ENCODE measurements around the gene SLC12A4.

Gene SLC12A4

GRCh38 chr16:67946128-67946569 is 22.3 kb downstream of the SLC12A4 start:
- Histone ChIP-seq H3K4me3 (ENCODE audit: low read depth, low read length) (no peak overlapping the region), H3K9me3 (ENCODE audit: control insufficient read depth, insufficient read depth, low read depth, low read length) (no peaks in the 10 kb centered on the region), H3K27me3 (ENCODE audit: control insufficient read depth, insufficient read depth, low read length) (no peaks in the 10 kb centered on the region), H3K27ac (ENCODE audit: low read depth, low read length) (no peak overlapping the region), H3K4me1 (ENCODE audit: control insufficient read depth, insufficient read depth, low read length) (no peaks in the 10 kb centered on the region), H3K9ac (ENCODE audit: low read length) (no peak overlapping the region), H3K36me3 (ENCODE audit: control insufficient read depth, insufficient read depth, low read length) (peaks cover 94% of the 10 kb centered on the region)

- H3K4me3 ChIP-seq (ENCODE audit: low read depth, low read length): no peak overlapping the region
- no peaks in the 10 kb centered on the region for H3K27me3 ChIP-seq (ENCODE audit: control insufficient read depth, insufficient read depth, low read length)
- no peaks in the 10 kb centered on the region for H3K9me3 ChIP-seq (ENCODE audit: control insufficient read depth, insufficient read depth, low read depth, low read length)
- H3K27ac ChIP-seq (ENCODE audit: low read depth, low read length): no peak overlapping the region
- H3K4me1 ChIP-seq (ENCODE audit: control insufficient read depth, insufficient read depth, low read length): no peaks in the 10 kb centered on the region
- H3K36me3 ChIP-seq (ENCODE audit: control insufficient read depth, insufficient read depth, low read length): peaks cover 88% of the 10 kb centered on the region
- no peak overlapping the region for H3K9ac ChIP-seq (ENCODE audit: low read length)
These were observed 23.0 kb downstream of the SLC12A4 start for GRCh38 chr16:67945392-67945933.

- no peaks in the 10 kb centered on the region for H3K9me3 ChIP-seq (ENCODE audit: control insufficient read depth, insufficient read depth, low read depth, low read length)
- no peaks in the 10 kb centered on the region for H3K27me3 ChIP-seq (ENCODE audit: control insufficient read depth, insufficient read depth, low read length)
- no peak overlapping the region for H3K27ac ChIP-seq (ENCODE audit: low read depth, low read length)
- no peak overlapping the region for H3K9ac ChIP-seq (ENCODE audit: low read length)
- H3K36me3 ChIP-seq (ENCODE audit: control insufficient read depth, insufficient read depth, low read length): peaks cover 88% of the 10 kb centered on the region
- no peak overlapping the region for H3K4me3 ChIP-seq (ENCODE audit: low read depth, low read length)
- no peaks in the 10 kb centered on the region for H3K4me1 ChIP-seq (ENCODE audit: control insufficient read depth, insufficient read depth, low read length)
These were observed 23.6 kb downstream of the SLC12A4 start for GRCh38 chr16:67944690-67945391.

GRCh38 chr16:67943619-67944504 is 24.6 kb downstream of the SLC12A4 start, which contains the start of gene LCAT:
LCAT (minus strand) TSS chr16:67944120; CDS start chr16:67944101, 19 bp downstream.
- H3K36me3 ChIP-seq (ENCODE audit: control insufficient read depth, insufficient read depth, low read length): peaks cover 83% of the 10 kb centered on the region
- no peak within 1 kb of the TSS for H3K27ac ChIP-seq (ENCODE audit: low read depth, low read length)
- H3K9me3 ChIP-seq (ENCODE audit: control insufficient read depth, insufficient read depth, low read depth, low read length): no peaks in the 10 kb centered on the region
- no peaks in the 10 kb centered on the region for H3K4me1 ChIP-seq (ENCODE audit: control insufficient read depth, insufficient read depth, low read length)
- H3K27me3 ChIP-seq (ENCODE audit: control insufficient read depth, insufficient read depth, low read length): no peaks in the 10 kb centered on the region
- no peak within 1 kb of the TSS for H3K4me3 ChIP-seq (ENCODE audit: low read depth, low read length)
- H3K9ac ChIP-seq (ENCODE audit: low read length): no peak within 1 kb of the TSS

- Histone ChIP-seq H3K4me3 (ENCODE audit: low read depth, low read length) (no peak overlapping the region), H3K27me3 (ENCODE audit: control insufficient read depth, insufficient read depth, low read length) (no peaks in the 10 kb centered on the region), H3K9me3 (ENCODE audit: control insufficient read depth, insufficient read depth, low read depth, low read length) (no peaks in the 10 kb centered on the region), H3K4me1 (ENCODE audit: control insufficient read depth, insufficient read depth, low read length) (no peaks in the 10 kb centered on the region), H3K9ac (ENCODE audit: low read length) (no peak overlapping the region), H3K36me3 (ENCODE audit: control insufficient read depth, insufficient read depth, low read length) (peaks cover 77% of the 10 kb centered on the region), H3K27ac (ENCODE audit: low read depth, low read length) (no peak overlapping the region)
These were observed 25.2 kb downstream of the SLC12A4 start for GRCh38 chr16:67943256-67943618.

- Histone ChIP-seq H3K27me3 (ENCODE audit: control insufficient read depth, insufficient read depth, low read length) (no peaks in the 10 kb centered on the region), H3K9me3 (ENCODE audit: control insufficient read depth, insufficient read depth, low read depth, low read length) (no peaks in the 10 kb centered on the region), H3K4me1 (ENCODE audit: control insufficient read depth, insufficient read depth, low read length) (no peaks in the 10 kb centered on the region), H3K9ac (ENCODE audit: low read length) (no peak overlapping the region), H3K36me3 (ENCODE audit: control insufficient read depth, insufficient read depth, low read length) (peaks cover 71% of the 10 kb centered on the region), H3K27ac (ENCODE audit: low read depth, low read length) (no peak overlapping the region), H3K4me3 (ENCODE audit: low read depth, low read length) (no peak overlapping the region)
These were observed 25.8 kb downstream of the SLC12A4 start for GRCh38 chr16:67942510-67943255.

- H3K9ac ChIP-seq (ENCODE audit: low read length): no peak overlapping the region
These were observed 26.3 kb downstream of the SLC12A4 start for GRCh38 chr16:67942200-67942509.

GRCh38 chr16:67941469-67942199 is 26.8 kb downstream of the SLC12A4 start:
- no peaks in the 10 kb centered on the region for H3K9me3 ChIP-seq (ENCODE audit: control insufficient read depth, insufficient read depth, low read depth, low read length)
- peaks cover 61% of the 10 kb centered on the region for H3K36me3 ChIP-seq (ENCODE audit: control insufficient read depth, insufficient read depth, low read length)
- H3K9ac ChIP-seq (ENCODE audit: low read length): no peak overlapping the region
- no peaks in the 10 kb centered on the region for H3K27me3 ChIP-seq (ENCODE audit: control insufficient read depth, insufficient read depth, low read length)
- H3K4me1 ChIP-seq (ENCODE audit: control insufficient read depth, insufficient read depth, low read length): peaks cover 6% of the 10 kb centered on the region
- no peak overlapping the region for H3K27ac ChIP-seq (ENCODE audit: low read depth, low read length)
- no peak overlapping the region for H3K4me3 ChIP-seq (ENCODE audit: low read depth, low read length)

More at GRCh38 chr16:67942200-67942509, 26.3 kb downstream of the SLC12A4 start:
- Histone ChIP-seq H3K4me1 (ENCODE audit: control insufficient read depth, insufficient read depth, low read length) (peaks cover 1% of the 10 kb centered on the region), H3K36me3 (ENCODE audit: control insufficient read depth, insufficient read depth, low read length) (peaks cover 66% of the 10 kb centered on the region), H3K4me3 (ENCODE audit: low read depth, low read length) (no peak overlapping the region), H3K27me3 (ENCODE audit: control insufficient read depth, insufficient read depth, low read length) (no peaks in the 10 kb centered on the region), H3K9me3 (ENCODE audit: control insufficient read depth, insufficient read depth, low read depth, low read length) (no peaks in the 10 kb centered on the region), H3K27ac (ENCODE audit: low read depth, low read length) (no peak overlapping the region)

- Histone ChIP-seq H3K4me3 (ENCODE audit: low read depth, low read length) (no peak overlapping the region), H3K36me3 (ENCODE audit: control insufficient read depth, insufficient read depth, low read length) (peaks cover 50% of the 10 kb centered on the region), H3K27me3 (ENCODE audit: control insufficient read depth, insufficient read depth, low read length) (no peaks in the 10 kb centered on the region), H3K27ac (ENCODE audit: low read depth, low read length) (no peak overlapping the region), H3K9me3 (ENCODE audit: control insufficient read depth, insufficient read depth, low read depth, low read length) (no peaks in the 10 kb centered on the region), H3K4me1 (ENCODE audit: control insufficient read depth, insufficient read depth, low read length) (peaks cover 6% of the 10 kb centered on the region), H3K9ac (ENCODE audit: low read length) (no peak overlapping the region)
These were observed 27.9 kb downstream of the SLC12A4 start for GRCh38 chr16:67940446-67941089.
